Stomach smooth muscle (tissue), 2 donors: ENCODE measurements around the gene VWA5A.
A peak's percentile ranks its signal among the peaks of the same experiment; 100 is the strongest.

Experiments used
- H3K27ac ChIP-seq: one replicate; pipeline ENCODE4 v1.7.0; 2013; ENCODE audit warnings: mild to moderate bottlenecking, low read length, inconsistent platforms
- H3K27me3 ChIP-seq, 2 donors: one replicate each; pipeline ENCODE4 v1.7.0; 2013; ENCODE audit warnings: low read length in 2 of 2; ENCODE audit not compliant: insufficient read depth in 2 of 2, control insufficient read depth in 1 of 2
- H3K36me3 ChIP-seq, 2 donors: one replicate each; pipeline ENCODE4 v1.7.0; 2013; ENCODE audit warnings: low read length in 2 of 2; ENCODE audit not compliant: control insufficient read depth in 2 of 2, insufficient read depth in 2 of 2
- H3K4me1 ChIP-seq: one replicate; pipeline ENCODE4 v1.7.0; 2013; ENCODE audit warnings: low read length; ENCODE audit not compliant: control insufficient read depth, insufficient read depth
- H3K4me3 ChIP-seq, 2 donors: one replicate each; pipeline ENCODE4 v1.7.0; 2013; ENCODE audit warnings: low read length in 2 of 2
- H3K9ac ChIP-seq, 2 donors: one replicate each; pipeline ENCODE4 v1.7.0; 2013; ENCODE audit warnings: low read length in 2 of 2, mild to moderate bottlenecking in 1 of 2
- H3K9me3 ChIP-seq, 2 donors: one replicate each; pipeline ENCODE4 v1.7.0; 2013; ENCODE audit warnings: low read length in 2 of 2; ENCODE audit not compliant: control insufficient read depth in 2 of 2
- donor health status: healthy.
- donor health status: Pancreatic carcinoma.

VWA5A gene, protein sequence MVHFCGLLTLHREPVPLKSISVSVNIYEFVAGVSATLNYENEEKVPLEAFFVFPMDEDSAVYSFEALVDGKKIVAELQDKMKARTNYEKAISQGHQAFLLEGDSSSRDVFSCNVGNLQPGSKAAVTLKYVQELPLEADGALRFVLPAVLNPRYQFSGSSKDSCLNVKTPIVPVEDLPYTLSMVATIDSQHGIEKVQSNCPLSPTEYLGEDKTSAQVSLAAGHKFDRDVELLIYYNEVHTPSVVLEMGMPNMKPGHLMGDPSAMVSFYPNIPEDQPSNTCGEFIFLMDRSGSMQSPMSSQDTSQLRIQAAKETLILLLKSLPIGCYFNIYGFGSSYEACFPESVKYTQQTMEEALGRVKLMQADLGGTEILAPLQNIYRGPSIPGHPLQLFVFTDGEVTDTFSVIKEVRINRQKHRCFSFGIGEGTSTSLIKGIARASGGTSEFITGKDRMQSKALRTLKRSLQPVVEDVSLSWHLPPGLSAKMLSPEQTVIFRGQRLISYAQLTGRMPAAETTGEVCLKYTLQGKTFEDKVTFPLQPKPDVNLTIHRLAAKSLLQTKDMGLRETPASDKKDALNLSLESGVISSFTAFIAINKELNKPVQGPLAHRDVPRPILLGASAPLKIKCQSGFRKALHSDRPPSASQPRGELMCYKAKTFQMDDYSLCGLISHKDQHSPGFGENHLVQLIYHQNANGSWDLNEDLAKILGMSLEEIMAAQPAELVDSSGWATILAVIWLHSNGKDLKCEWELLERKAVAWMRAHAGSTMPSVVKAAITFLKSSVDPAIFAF

DNA sequence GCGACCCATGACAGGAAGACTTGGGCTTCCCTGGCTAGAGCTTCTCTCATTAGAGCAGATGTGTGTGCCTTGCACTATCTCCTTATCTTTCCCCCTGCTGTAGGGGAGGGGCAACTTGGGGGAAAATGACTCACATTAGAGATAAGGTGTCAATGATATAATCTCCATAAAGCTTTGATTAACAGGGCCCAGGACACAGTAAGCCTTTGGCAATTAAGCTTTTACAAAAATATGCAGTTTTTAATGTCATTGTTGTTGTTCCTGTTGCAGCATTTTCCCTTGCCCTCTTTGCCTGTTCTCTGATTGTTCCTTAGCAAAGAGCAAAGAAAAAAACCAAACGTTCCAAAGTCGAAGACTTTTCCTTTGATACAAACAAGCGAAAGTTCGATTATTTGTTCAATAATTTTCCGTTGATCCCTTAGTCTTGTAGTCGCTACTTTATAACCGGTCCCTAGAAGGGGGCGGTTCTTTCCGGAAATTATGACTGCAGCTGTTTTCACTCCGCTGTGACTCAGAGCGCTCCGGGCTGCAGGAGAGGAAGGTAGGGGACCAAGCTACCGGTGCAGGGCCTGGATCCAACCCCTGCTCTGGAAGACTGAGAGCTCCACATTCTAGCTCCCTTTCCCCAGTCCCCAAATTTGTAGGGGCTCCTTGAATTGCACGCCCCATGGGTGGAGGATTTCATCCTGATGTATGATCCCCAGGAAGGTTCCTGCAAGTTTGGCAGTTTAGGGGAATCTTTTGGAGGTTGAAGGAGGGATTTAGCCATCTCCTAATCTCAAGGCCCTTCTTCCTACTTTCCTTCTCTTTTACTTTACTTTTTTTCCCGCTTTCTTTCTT lies at the start of gene VWA5A:
Gene VWA5A, plus strand, starts transcription at position 509 of the 840 bp plus-strand sequence. CDS start 2,062 bp downstream, outside the sequence.
- H3K9me3 ChIP-seq: no peaks in the 10 kb centered on the region
- H3K36me3 ChIP-seq: peaks cover 15 to 16% of the 10 kb centered on the region in 2 donors
- peaks cover 9% of the 10 kb centered on the region for H3K4me1 ChIP-seq
- peak within 1 kb of the TSS; percentile 32 for H3K27ac ChIP-seq
- H3K9ac ChIP-seq: peak within 1 kb of the TSS; percentile 72 to 82
- H3K27me3 ChIP-seq: no peaks in the 10 kb centered on the region
- H3K4me3 ChIP-seq: peak within 1 kb of the TSS; percentile 85 to 98

DNA sequence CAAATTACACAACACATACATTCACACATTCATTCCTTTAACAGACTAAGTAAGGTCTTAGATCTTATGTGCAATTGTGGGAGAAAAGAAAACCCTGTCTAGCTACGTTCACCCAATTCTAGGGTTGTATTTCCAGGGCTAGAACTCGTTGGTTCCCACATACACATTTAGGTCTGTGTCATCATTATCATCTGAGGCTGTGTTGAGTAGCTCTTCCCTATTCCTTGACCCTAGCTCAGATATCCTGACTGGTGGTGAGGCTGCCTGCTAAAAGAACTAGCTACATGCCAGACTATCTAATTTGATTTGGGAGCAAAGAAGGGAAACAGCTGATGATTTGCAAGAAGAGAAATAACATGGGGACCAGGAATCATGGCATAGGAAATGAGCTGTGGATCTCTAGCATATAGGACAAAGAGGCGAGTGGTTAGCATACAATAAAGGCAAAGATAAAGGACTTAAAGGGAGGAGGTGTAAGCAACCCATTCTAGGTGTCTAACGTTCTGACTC lies 46.6 kb upstream of the VWA5A start:
- Histone ChIP-seq H3K4me3 (no peak overlapping the region), H3K27me3 (peaks cover 17 to 18% of the 10 kb centered on the region in 2 donors), H3K36me3 (no peaks in the 10 kb centered on the region), H3K9ac (no peak overlapping the region), H3K9me3 (no peaks in the 10 kb centered on the region), H3K4me1 (peaks cover 6% of the 10 kb centered on the region), H3K27ac (no peak overlapping the region)

GRCh38 chr11:124069429-124070401 lies 45.5 kb upstream of the VWA5A start:
- no peak overlapping the region for H3K9ac ChIP-seq
- no peak overlapping the region for H3K27ac ChIP-seq
- no peaks in the 10 kb centered on the region for H3K9me3 ChIP-seq
- peak overlapping the region; percentile 35 to 50 for H3K4me3 ChIP-seq
- H3K36me3 ChIP-seq: no peaks in the 10 kb centered on the region
- H3K4me1 ChIP-seq: peaks cover 6% of the 10 kb centered on the region
- peaks cover 17 to 18% of the 10 kb centered on the region in 2 donors for H3K27me3 ChIP-seq

DNA sequence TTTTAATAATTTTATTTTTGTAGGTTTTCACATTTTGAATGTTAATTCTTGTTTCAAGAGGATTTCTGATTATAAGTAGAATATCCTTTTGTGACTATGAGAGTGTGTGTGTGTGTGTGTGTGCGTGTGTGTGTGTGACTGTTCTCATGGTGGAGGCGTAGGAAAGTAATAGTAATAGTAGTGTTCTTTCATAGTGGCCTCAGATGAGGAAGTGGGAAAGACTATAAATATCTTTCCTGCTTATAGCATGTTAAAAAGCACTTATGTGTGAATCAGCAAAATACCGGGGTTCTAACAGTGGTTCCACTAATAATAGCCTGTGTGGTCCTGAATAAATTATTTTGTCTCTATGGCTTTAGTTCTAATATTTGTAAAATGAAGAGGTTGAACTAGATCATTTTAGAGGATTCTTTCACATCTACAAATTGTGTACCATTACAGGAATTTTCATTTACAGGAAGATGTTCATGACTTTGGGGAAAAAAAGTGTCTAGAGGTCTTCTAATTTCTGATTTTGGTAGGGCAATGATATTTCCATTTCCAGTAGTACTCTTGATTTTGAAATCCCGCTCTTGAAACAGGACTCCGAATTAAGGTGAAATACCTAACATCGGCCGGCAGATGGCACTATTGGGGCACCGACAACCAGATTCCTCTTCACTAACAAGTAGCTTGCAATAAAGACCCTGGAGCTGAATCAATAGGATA lies 44.2 kb upstream of the VWA5A start:
- H3K4me1 ChIP-seq: peaks cover 8% of the 10 kb centered on the region
- H3K27me3 ChIP-seq: peaks cover 21 to 23% of the 10 kb centered on the region in 2 donors
- H3K9me3 ChIP-seq: no peaks in the 10 kb centered on the region
- no peak overlapping the region for H3K27ac ChIP-seq
- no peaks in the 10 kb centered on the region for H3K36me3 ChIP-seq
- no peak overlapping the region for H3K4me3 ChIP-seq
- H3K9ac ChIP-seq: no peak overlapping the region

GRCh38 chr11:124071623-124071948 lies 43.7 kb upstream of the VWA5A start:
- Histone ChIP-seq H3K4me1 (peaks cover 11% of the 10 kb centered on the region), H3K36me3 (no peaks in the 10 kb centered on the region), H3K27ac (no peak overlapping the region), H3K9ac (no peak overlapping the region), H3K9me3 (no peaks in the 10 kb centered on the region), H3K4me3 (no peak overlapping the region), H3K27me3 (peaks cover 26% of the 10 kb centered on the region in 2 donors)

DNA sequence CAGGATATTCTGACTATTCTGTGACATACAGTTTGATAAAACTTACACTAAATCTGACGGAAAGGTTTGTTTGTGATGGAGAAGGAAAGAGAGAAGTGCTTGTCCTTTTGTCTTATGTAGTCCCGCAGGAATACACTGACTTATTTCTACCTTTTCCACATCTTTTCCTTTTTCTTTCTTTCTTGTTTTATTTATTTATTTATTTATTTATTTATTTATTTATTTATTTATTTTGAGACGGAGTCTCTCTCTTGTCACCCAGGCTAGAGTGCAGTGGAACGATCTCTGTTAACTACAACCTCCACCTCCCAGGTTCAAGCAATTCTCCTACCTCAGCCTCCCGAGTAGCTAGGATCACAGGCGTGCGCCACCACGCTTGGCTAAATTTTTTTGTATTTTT lies 43.1 kb upstream of the VWA5A start:
- Histone ChIP-seq H3K4me3 (no peak overlapping the region), H3K9me3 (no peaks in the 10 kb centered on the region), H3K27me3 (peaks cover 25 to 26% of the 10 kb centered on the region in 2 donors), H3K27ac (no peak overlapping the region), H3K9ac (no peak overlapping the region), H3K4me1 (peaks cover 11% of the 10 kb centered on the region), H3K36me3 (no peaks in the 10 kb centered on the region)

- no peaks in the 10 kb centered on the region for H3K36me3 ChIP-seq
- H3K27ac ChIP-seq: no peak overlapping the region
- no peaks in the 10 kb centered on the region for H3K9me3 ChIP-seq
- H3K4me3 ChIP-seq: no peak overlapping the region
- no peak overlapping the region for H3K9ac ChIP-seq
- H3K4me1 ChIP-seq: peaks cover 9% of the 10 kb centered on the region
- peaks cover 18 to 23% of the 10 kb centered on the region in 2 donors for H3K27me3 ChIP-seq
Observed at GRCh38 chr11:124074554-124074953, 40.7 kb upstream of the VWA5A start.

GRCh38 chr11:124075492-124075840 lies 39.8 kb upstream of the VWA5A start:
- H3K9ac ChIP-seq: no peak overlapping the region
- H3K36me3 ChIP-seq: no peaks in the 10 kb centered on the region
- H3K4me1 ChIP-seq: peaks cover 6% of the 10 kb centered on the region
- H3K4me3 ChIP-seq: peak overlapping the region in 1 of 2 donors; percentile 69
- H3K27me3 ChIP-seq: peaks cover 11 to 20% of the 10 kb centered on the region in 2 donors
- H3K27ac ChIP-seq: no peak overlapping the region
- H3K9me3 ChIP-seq: no peaks in the 10 kb centered on the region

DNA sequence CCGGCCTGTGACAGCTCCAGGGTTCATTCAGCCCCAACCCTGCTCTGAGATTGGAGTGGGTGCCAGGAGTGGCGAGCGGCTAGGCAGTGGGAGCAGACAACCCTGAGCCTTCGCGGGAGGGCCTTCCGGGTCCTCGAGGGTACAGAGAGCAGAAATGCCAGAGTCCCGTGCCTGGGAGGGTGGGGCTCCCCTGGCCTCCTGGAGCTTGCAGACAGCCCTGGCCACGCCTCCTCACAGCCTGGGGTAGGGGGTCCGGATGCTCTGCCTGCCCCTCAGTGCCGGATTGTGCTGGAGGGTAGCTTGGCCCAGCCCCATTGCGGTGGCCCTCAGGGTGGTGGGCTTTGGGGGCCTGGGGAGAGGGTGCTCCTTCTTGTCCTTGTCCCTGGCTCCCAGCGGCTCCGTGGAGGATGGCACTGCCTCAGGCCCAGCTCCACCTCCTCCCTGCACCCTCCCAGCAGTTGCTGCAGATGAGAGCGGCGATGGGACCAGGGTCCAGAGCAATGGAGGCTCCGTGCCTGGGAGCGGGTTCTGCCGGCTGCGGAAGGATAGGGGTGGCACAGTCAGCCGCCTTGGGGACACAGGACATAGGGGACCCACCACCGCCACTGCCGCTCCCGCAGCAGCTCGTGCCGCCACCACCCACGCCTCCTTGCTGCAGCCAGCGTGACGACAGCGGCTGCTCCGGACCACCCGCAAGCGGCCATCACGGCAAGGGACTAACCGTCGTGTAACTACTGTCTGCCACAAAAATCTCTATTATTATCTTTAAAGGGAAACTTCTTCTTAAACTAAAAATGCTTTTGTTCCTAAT lies 39.2 kb upstream of the VWA5A start:
- Histone ChIP-seq H3K9ac (no peak overlapping the region), H3K27ac (no peak overlapping the region), H3K27me3 (peaks cover 11 to 22% of the 10 kb centered on the region in 2 donors), H3K9me3 (no peaks in the 10 kb centered on the region), H3K4me3 (peak overlapping the region; percentile 54 to 69), H3K4me1 (peaks cover 6% of the 10 kb centered on the region), H3K36me3 (no peaks in the 10 kb centered on the region)
